Trophoblast cell (in vitro differentiated cells and primary cell): Measurements from ENCODE around the gene MAP2.

Experiments used
- DNase-seq, 2 donors: peaks; one replicate each; pipeline ENCODE4 v3.0.0-alpha.2; 2016
- H2AFZ ChIP-seq: 2 replicates; pipeline ENCODE4 v1.6.1; 2013; ENCODE audit warnings: low read length, moderate library complexity, mild to moderate bottlenecking; ENCODE audit not compliant: insufficient read depth, poor library complexity
- H2AK5ac ChIP-seq: 2 replicates; pipeline ENCODE4 v1.6.1; 2013; ENCODE audit warnings: mild to moderate bottlenecking, low read length
- H2BK120ac ChIP-seq: 2 replicates; pipeline ENCODE4 v1.6.1; 2013; ENCODE audit warnings: low read length, mild to moderate bottlenecking, moderate library complexity; ENCODE audit not compliant: insufficient read depth, poor library complexity
- H2BK12ac ChIP-seq: 2 replicates; pipeline ENCODE4 v1.6.1; 2013; ENCODE audit warnings: mild to moderate bottlenecking, low read length, moderate library complexity
- H2BK5ac ChIP-seq: 2 replicates; pipeline ENCODE4 v1.6.1; 2013; ENCODE audit warnings: low read length, low read depth, moderate library complexity, mild to moderate bottlenecking; ENCODE audit not compliant: poor library complexity
- H3K14ac ChIP-seq: 2 replicates; pipeline ENCODE4 v1.6.1; 2013; ENCODE audit warnings: mild to moderate bottlenecking, low read length
- H3K18ac ChIP-seq: 2 replicates; pipeline ENCODE4 v1.6.1; 2013; ENCODE audit warnings: mild to moderate bottlenecking, low read length
- H3K23ac ChIP-seq: 2 replicates; pipeline ENCODE4 v1.6.1; 2013; ENCODE audit warnings: low read length
- H3K27ac ChIP-seq: 2 replicates; pipeline ENCODE4 v1.5.1; 2013; ENCODE audit warnings: low read depth, mild to moderate bottlenecking, inconsistent platforms, low read length, moderate library complexity
- H3K27me3 ChIP-seq: 2 replicates; pipeline ENCODE4 v1.6.1; 2013; ENCODE audit warnings: inconsistent platforms, mild to moderate bottlenecking, low read length, moderate library complexity; ENCODE audit not compliant: insufficient read depth
- H3K36me3 ChIP-seq, 2 experiments: 1 replicate in 1 of 2; 2 replicates in 1 of 2; pipeline ENCODE4 v1.6.1; 2013; ENCODE audit warnings: low read length in 2 of 2, mild to moderate bottlenecking in 2 of 2, moderate library complexity in 1 of 2; ENCODE audit not compliant: insufficient read depth in 2 of 2, control insufficient read depth in 1 of 2
- H3K4ac ChIP-seq: 2 replicates; pipeline ENCODE4 v1.6.1; 2013; ENCODE audit warnings: low read depth, mild to moderate bottlenecking, low read length, moderate library complexity
- H3K4me1 ChIP-seq, 2 experiments: 1 replicate in 1 of 2; 2 replicates in 1 of 2; pipeline ENCODE4 v1.6.1; 2013; ENCODE audit warnings: low read length in 2 of 2, mild to moderate bottlenecking in 2 of 2, moderate library complexity in 1 of 2; ENCODE audit not compliant: insufficient read depth in 2 of 2, control insufficient read depth in 1 of 2
- H3K4me2 ChIP-seq: 2 replicates; pipeline ENCODE4 v1.6.1; 2013; ENCODE audit warnings: inconsistent platforms, mild to moderate bottlenecking, low read length, moderate library complexity
- H3K4me3 ChIP-seq: 2 replicates; pipeline ENCODE4 v1.5.1; 2013; ENCODE audit warnings: mild to moderate bottlenecking, low read depth, low read length, inconsistent platforms
- H3K79me1 ChIP-seq: one replicate; pipeline ENCODE4 v1.6.1; 2013; ENCODE audit warnings: low read length
- H3K79me2 ChIP-seq: 2 replicates; pipeline ENCODE4 v1.6.1; 2013; ENCODE audit warnings: low read length, mild to moderate bottlenecking; ENCODE audit not compliant: control insufficient read depth, insufficient read depth, poor library complexity
- H3K9ac ChIP-seq: 2 replicates; pipeline ENCODE4 v1.6.1; 2013; ENCODE audit warnings: mild to moderate bottlenecking, low read length
- H3K9me3 ChIP-seq: 2 replicates; pipeline ENCODE4 v1.6.1; 2013; ENCODE audit warnings: low read depth, mild to moderate bottlenecking, control low read depth, inconsistent platforms, low read length; ENCODE audit not compliant: insufficient read depth
- H4K12ac ChIP-seq: 2 replicates; pipeline ENCODE4 v1.6.1; 2013; ENCODE audit warnings: low read depth, mild to moderate bottlenecking, low read length, moderate library complexity
- H4K8ac ChIP-seq: 2 replicates; pipeline ENCODE4 v1.6.1; 2013; ENCODE audit warnings: low read depth, mild to moderate bottlenecking, low read length, moderate library complexity
- H4K91ac ChIP-seq: one replicate; pipeline ENCODE4 v1.6.1; 2013; ENCODE audit warnings: low read depth, mild to moderate bottlenecking, low read length, moderate library complexity
- WGBS: extraction: QIAGEN DNeasy Blood & Tissue Kit; methylation state at CpG from one replicate; pipeline ENCODE4 v1.1.7; 2013; ENCODE audit warnings: missing lambda C conversion rate; ENCODE audit not compliant: insufficient read length, insufficient coverage; ENCODE audit errors: extremely low coverage; 5-methylcytosine and 5-hydroxymethylcytosine counted together

Gene MAP2

DNA sequence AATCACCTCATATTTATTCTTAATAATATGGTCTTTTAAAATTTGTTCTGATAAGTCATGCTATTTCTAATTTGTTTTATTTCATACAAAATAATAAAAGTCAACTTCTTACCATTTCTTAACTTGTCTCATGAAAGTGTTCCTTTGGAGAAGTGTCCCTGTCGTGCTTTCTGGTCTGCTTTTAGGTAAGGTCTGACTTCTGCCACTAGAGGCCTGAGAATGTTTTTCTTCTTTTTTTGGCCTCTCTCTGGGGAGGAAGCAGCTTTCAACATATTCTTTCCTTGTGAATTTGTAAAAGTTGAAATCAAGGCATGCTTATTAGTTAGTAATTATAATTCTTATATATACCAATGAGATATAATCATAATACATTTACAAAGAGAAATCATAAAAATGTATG, 39.4 kb downstream of the MAP2 start:
- no peak overlapping the region for H3K23ac ChIP-seq
- no peak overlapping the region for H3K4ac ChIP-seq
- no peak overlapping the region for H2AK5ac ChIP-seq
- no peak overlapping the region for H2BK5ac ChIP-seq
- no peak overlapping the region for H3K27ac ChIP-seq
- no peaks in the 10 kb centered on the region for H3K36me3 ChIP-seq
- H3K18ac ChIP-seq, result no peak overlapping the region
- H4K12ac ChIP-seq, result no peak overlapping the region
- no peaks in the 10 kb centered on the region for H3K79me1 ChIP-seq
- no peak overlapping the region for H4K91ac ChIP-seq
- H3K4me2 ChIP-seq, result no peak overlapping the region
- H3K4me1 ChIP-seq, result no peaks in the 10 kb centered on the region
- H3K27me3 ChIP-seq, result no peaks in the 10 kb centered on the region
- WGBS, result no CpG with 5 or more reads among the region's 1 CpG
- H2AFZ ChIP-seq, result no peak overlapping the region
- H3K14ac ChIP-seq, result no peak overlapping the region
- no peak for DNase-seq
- H2BK12ac ChIP-seq, result no peak overlapping the region
- H3K9me3 ChIP-seq, result no peaks in the 10 kb centered on the region
- H2BK120ac ChIP-seq, result no peak overlapping the region
- H3K79me2 ChIP-seq, result no peaks in the 10 kb centered on the region
- H3K9ac ChIP-seq, result no peak overlapping the region
- no peak overlapping the region for H4K8ac ChIP-seq
- H3K4me3 ChIP-seq, result no peak overlapping the region

DNA sequence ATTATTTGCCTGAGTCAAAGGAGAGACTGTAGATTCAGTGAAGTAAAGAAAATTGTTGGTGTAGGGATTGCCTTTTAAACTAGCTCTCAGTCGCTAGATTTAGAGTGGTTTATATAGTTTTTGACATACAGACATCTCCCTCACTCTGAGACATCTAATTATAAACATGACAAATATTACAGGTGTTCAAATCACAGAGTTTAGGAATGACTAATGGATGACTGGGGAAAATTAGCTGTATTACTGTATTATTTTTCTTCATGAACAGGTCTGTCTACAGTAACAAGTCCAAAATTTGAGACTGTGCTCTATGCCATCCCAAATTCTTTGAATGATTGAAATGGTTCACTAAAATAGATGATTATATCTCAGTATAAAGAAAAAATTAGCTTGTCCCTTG, 40.0 kb downstream of the MAP2 start:
- Histone ChIP-seq H3K14ac (no peak overlapping the region), H3K23ac (no peak overlapping the region), H2AK5ac (no peak overlapping the region), H3K79me2 (no peaks in the 10 kb centered on the region), H2AFZ (no peak overlapping the region), H3K9ac (no peak overlapping the region), H2BK5ac (no peak overlapping the region), H3K79me1 (no peaks in the 10 kb centered on the region), H3K27me3 (no peaks in the 10 kb centered on the region), H3K9me3 (no peaks in the 10 kb centered on the region), H3K18ac (no peak overlapping the region), H4K8ac (no peak overlapping the region), H4K91ac (no peak overlapping the region), H2BK12ac (no peak overlapping the region), H3K4ac (no peak overlapping the region), H4K12ac (no peak overlapping the region), H3K27ac (no peak overlapping the region), H3K36me3 (no peaks in the 10 kb centered on the region), H3K4me1 (no peaks in the 10 kb centered on the region), H3K4me2 (no peak overlapping the region), H2BK120ac (no peak overlapping the region), H3K4me3 (no peak overlapping the region)
- no CpG with 5 or more reads among the region's 1 CpG for WGBS
- DNase-seq, result no peak

GRCh38 chr2:209468846-209469245, 45.0 kb downstream of the MAP2 start:
- no peak overlapping the region for H3K23ac ChIP-seq
- no peak overlapping the region for H4K8ac ChIP-seq
- no peaks in the 10 kb centered on the region for H3K79me2 ChIP-seq
- H3K27ac ChIP-seq, result no peak overlapping the region
- no peak overlapping the region for H3K14ac ChIP-seq
- H2BK12ac ChIP-seq, result no peak overlapping the region
- no peak overlapping the region for H3K18ac ChIP-seq
- H4K12ac ChIP-seq, result no peak overlapping the region
- no peak overlapping the region for H3K4me2 ChIP-seq
- no peaks in the 10 kb centered on the region for H3K9me3 ChIP-seq
- no peak for DNase-seq
- H4K91ac ChIP-seq, result no peak overlapping the region
- no peak overlapping the region for H3K9ac ChIP-seq
- WGBS, result no CpG with 5 or more reads among the region's 1 CpG
- no peak overlapping the region for H2BK120ac ChIP-seq
- H3K4me3 ChIP-seq, result no peak overlapping the region
- H2AFZ ChIP-seq, result no peak overlapping the region
- no peak overlapping the region for H2BK5ac ChIP-seq
- no peak overlapping the region for H2AK5ac ChIP-seq
- H3K4me1 ChIP-seq, result no peaks in the 10 kb centered on the region
- H3K27me3 ChIP-seq, result no peaks in the 10 kb centered on the region
- no peak overlapping the region for H3K4ac ChIP-seq
- no peaks in the 10 kb centered on the region for H3K36me3 ChIP-seq
- peaks cover 2% of the 10 kb centered on the region for H3K79me1 ChIP-seq

DNA sequence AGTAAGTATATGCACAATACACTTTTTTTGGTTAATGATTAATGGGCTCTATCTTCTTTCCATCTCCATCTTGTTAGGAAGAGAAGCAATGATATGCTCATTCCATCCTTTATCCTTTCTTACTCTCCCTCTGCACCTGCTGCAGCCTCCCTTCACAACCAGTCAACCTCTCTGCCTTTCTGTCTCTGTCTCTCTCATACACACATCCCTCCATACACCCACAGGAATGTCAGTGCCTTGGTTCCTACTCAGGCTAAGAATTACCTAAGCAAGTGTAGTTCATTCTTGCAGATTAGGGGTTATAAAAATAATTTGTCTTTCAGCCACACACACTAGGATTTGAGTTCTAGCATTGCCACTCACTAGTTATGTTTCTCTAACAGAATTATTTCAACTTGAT, 45.6 kb downstream of the MAP2 start:
- no peak overlapping the region for H3K4ac ChIP-seq
- no peak for DNase-seq
- H3K9me3 ChIP-seq, result no peaks in the 10 kb centered on the region
- no peak overlapping the region for H3K23ac ChIP-seq
- H2BK120ac ChIP-seq, result no peak overlapping the region
- no peak overlapping the region for H3K27ac ChIP-seq
- no peak overlapping the region for H3K4me3 ChIP-seq
- H4K91ac ChIP-seq, result no peak overlapping the region
- no peak overlapping the region for H2BK5ac ChIP-seq
- no peak overlapping the region for H3K14ac ChIP-seq
- no peak overlapping the region for H4K12ac ChIP-seq
- no peak overlapping the region for H2BK12ac ChIP-seq
- H3K79me2 ChIP-seq, result no peaks in the 10 kb centered on the region
- H2AFZ ChIP-seq, result no peak overlapping the region
- no peaks in the 10 kb centered on the region for H3K4me1 ChIP-seq
- no peak overlapping the region for H4K8ac ChIP-seq
- H3K79me1 ChIP-seq, result peaks cover 2% of the 10 kb centered on the region
- H3K18ac ChIP-seq, result no peak overlapping the region
- no peak overlapping the region for H3K4me2 ChIP-seq
- no peak overlapping the region for H2AK5ac ChIP-seq
- H3K36me3 ChIP-seq, result no peaks in the 10 kb centered on the region
- H3K27me3 ChIP-seq, result no peaks in the 10 kb centered on the region
- H3K9ac ChIP-seq, result no peak overlapping the region

- Histone ChIP-seq H2BK120ac (no peak overlapping the region), H2BK12ac (no peak overlapping the region), H2AFZ (no peak overlapping the region), H3K4me3 (no peak overlapping the region), H3K27me3 (no peaks in the 10 kb centered on the region), H3K18ac (no peak overlapping the region), H3K9me3 (no peaks in the 10 kb centered on the region), H3K4me1 (no peaks in the 10 kb centered on the region), H4K91ac (no peak overlapping the region), H3K79me1 (peaks cover 2% of the 10 kb centered on the region), H3K23ac (no peak overlapping the region), H3K79me2 (no peaks in the 10 kb centered on the region), H3K14ac (no peak overlapping the region), H2AK5ac (no peak overlapping the region), H4K12ac (no peak overlapping the region), H3K4ac (no peak overlapping the region), H3K36me3 (no peaks in the 10 kb centered on the region), H3K27ac (no peak overlapping the region), H2BK5ac (no peak overlapping the region), H3K9ac (no peak overlapping the region), H3K4me2 (no peak overlapping the region), H4K8ac (no peak overlapping the region)
- peak; percentile 72 to 79 for DNase-seq
- WGBS, result no CpG with 5 or more reads among the region's 2 CpGs
Observed at GRCh38 chr2:209470466-209470865, 46.6 kb downstream of the MAP2 start.
